ENCODE measurements around the gene CCL2. TPM values are rescaled to one million over a fixed set of nuclear protein-coding genes. Genes with fewer than 3 reads are reported as not detected.

CCL2 gene
- total RNA-seq, 1 donor from 2014 or later: 59.3 TPM

DNA sequence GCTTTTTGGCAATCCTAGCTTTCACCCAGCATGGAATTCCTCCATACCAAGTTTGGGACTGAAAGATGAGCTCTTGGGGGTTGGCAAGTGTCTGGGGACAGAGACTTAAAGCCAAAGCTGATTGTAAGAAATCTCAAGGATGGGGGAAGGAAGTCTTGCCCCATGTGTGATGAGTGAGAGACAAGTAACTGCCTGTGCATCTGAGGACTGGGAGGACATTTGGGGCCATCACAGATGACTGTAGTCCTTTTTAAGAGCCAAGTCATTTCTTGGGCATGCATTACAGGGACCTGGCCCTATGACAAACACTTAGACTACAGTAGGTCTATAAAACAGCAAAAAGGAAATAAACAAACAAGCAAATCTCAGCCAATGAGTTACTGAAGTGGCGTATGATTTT is 36.3 kb upstream of the CCL2 start:
- Mint-ChIP-seq H3K27ac (ENCODE audit: unreplicated experiment) (no peak overlapping the region), H3K36me3 (ENCODE audit: unreplicated experiment) (no peaks in the 10 kb centered on the region), H3K4me3 (ENCODE audit: unreplicated experiment) (no peak overlapping the region), H3K4me1 (ENCODE audit: unreplicated experiment) (peaks cover 3% of the 10 kb centered on the region), H3K9me3 (ENCODE audit: unreplicated experiment) (peaks cover 12% of the 10 kb centered on the region), H3K27me3 (ENCODE audit: unreplicated experiment) (peaks cover 30% of the 10 kb centered on the region)
- TF ChIP-seq, protein P1, sequence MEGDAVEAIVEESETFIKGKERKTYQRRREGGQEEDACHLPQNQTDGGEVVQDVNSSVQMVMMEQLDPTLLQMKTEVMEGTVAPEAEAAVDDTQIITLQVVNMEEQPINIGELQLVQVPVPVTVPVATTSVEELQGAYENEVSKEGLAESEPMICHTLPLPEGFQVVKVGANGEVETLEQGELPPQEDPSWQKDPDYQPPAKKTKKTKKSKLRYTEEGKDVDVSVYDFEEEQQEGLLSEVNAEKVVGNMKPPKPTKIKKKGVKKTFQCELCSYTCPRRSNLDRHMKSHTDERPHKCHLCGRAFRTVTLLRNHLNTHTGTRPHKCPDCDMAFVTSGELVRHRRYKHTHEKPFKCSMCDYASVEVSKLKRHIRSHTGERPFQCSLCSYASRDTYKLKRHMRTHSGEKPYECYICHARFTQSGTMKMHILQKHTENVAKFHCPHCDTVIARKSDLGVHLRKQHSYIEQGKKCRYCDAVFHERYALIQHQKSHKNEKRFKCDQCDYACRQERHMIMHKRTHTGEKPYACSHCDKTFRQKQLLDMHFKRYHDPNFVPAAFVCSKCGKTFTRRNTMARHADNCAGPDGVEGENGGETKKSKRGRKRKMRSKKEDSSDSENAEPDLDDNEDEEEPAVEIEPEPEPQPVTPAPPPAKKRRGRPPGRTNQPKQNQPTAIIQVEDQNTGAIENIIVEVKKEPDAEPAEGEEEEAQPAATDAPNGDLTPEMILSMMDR (IDR thresholded peaks at IDR 0.05): no peak
- no peak for DNase-seq (ENCODE audit: extremely low spot score, unreplicated experiment)

GRCh38 chr17:34219405-34219804 is 35.7 kb upstream of the CCL2 start:
- DNase-seq (ENCODE audit: extremely low spot score, unreplicated experiment): no peak
- peaks cover 7% of the 10 kb centered on the region for H3K9me3 Mint-ChIP-seq (ENCODE audit: unreplicated experiment)
- H3K4me3 Mint-ChIP-seq (ENCODE audit: unreplicated experiment): no peak overlapping the region
- H3K36me3 Mint-ChIP-seq (ENCODE audit: unreplicated experiment): no peaks in the 10 kb centered on the region
- no peak overlapping the region for H3K27ac Mint-ChIP-seq (ENCODE audit: unreplicated experiment)
- H3K4me1 Mint-ChIP-seq (ENCODE audit: unreplicated experiment): peaks cover 3% of the 10 kb centered on the region
- H3K27me3 Mint-ChIP-seq (ENCODE audit: unreplicated experiment): peaks cover 27% of the 10 kb centered on the region
- TF ChIP-seq, protein P1 (IDR thresholded peaks at IDR 0.05): no peak

- DNase-seq (ENCODE audit: extremely low spot score, unreplicated experiment): no peak
- peaks cover 3% of the 10 kb centered on the region for H3K4me1 Mint-ChIP-seq (ENCODE audit: unreplicated experiment)
- no peaks in the 10 kb centered on the region for H3K36me3 Mint-ChIP-seq (ENCODE audit: unreplicated experiment)
- no peak overlapping the region for H3K27ac Mint-ChIP-seq (ENCODE audit: unreplicated experiment)
- TF ChIP-seq, protein P1 (IDR thresholded peaks at IDR 0.05): no peak
- H3K4me3 Mint-ChIP-seq (ENCODE audit: unreplicated experiment): no peak overlapping the region
- peaks cover 27% of the 10 kb centered on the region for H3K27me3 Mint-ChIP-seq (ENCODE audit: unreplicated experiment)
- peaks cover 6% of the 10 kb centered on the region for H3K9me3 Mint-ChIP-seq (ENCODE audit: unreplicated experiment)
Measured at GRCh38 chr17:34220045-34220751, 34.9 kb upstream of the CCL2 start.

GRCh38 chr17:34220752-34221395 is 34.2 kb upstream of the CCL2 start:
- no peak overlapping the region for H3K4me3 Mint-ChIP-seq (ENCODE audit: unreplicated experiment)
- TF ChIP-seq, protein P1 (IDR thresholded peaks at IDR 0.05): no peak

GRCh38 chr17:34221411-34221810 is 33.7 kb upstream of the CCL2 start:
- TF ChIP-seq, protein P1 (IDR thresholded peaks at IDR 0.05): no peak
- Mint-ChIP-seq H3K4me1 (ENCODE audit: unreplicated experiment) (peaks cover 10% of the 10 kb centered on the region), H3K27ac (ENCODE audit: unreplicated experiment) (no peak overlapping the region), H3K36me3 (ENCODE audit: unreplicated experiment) (no peaks in the 10 kb centered on the region), H3K27me3 (ENCODE audit: unreplicated experiment) (peaks cover 23% of the 10 kb centered on the region), H3K4me3 (ENCODE audit: unreplicated experiment) (no peak overlapping the region), H3K9me3 (ENCODE audit: unreplicated experiment) (peaks cover 2% of the 10 kb centered on the region)
- no peak for DNase-seq (ENCODE audit: extremely low spot score, unreplicated experiment)

More at GRCh38 chr17:34220752-34221395, 34.2 kb upstream of the CCL2 start:
- peaks cover 5% of the 10 kb centered on the region for H3K4me1 Mint-ChIP-seq (ENCODE audit: unreplicated experiment)
- peaks cover 6% of the 10 kb centered on the region for H3K9me3 Mint-ChIP-seq (ENCODE audit: unreplicated experiment)
- H3K36me3 Mint-ChIP-seq (ENCODE audit: unreplicated experiment): no peaks in the 10 kb centered on the region
- DNase-seq (ENCODE audit: extremely low spot score, unreplicated experiment): no peak
- H3K27me3 Mint-ChIP-seq (ENCODE audit: unreplicated experiment): peaks cover 27% of the 10 kb centered on the region
- H3K27ac Mint-ChIP-seq (ENCODE audit: unreplicated experiment): no peak overlapping the region
